UCSD-AML1 (cell line): Measurements from ENCODE around the gene ALX3.

Source experiments
- DNase-seq: peaks from one replicate; lab custom pipeline; 2025; ENCODE audit not compliant: unreplicated experiment; lab: John Stamatoyannopoulos, UW

The ALX3 gene

DNA sequence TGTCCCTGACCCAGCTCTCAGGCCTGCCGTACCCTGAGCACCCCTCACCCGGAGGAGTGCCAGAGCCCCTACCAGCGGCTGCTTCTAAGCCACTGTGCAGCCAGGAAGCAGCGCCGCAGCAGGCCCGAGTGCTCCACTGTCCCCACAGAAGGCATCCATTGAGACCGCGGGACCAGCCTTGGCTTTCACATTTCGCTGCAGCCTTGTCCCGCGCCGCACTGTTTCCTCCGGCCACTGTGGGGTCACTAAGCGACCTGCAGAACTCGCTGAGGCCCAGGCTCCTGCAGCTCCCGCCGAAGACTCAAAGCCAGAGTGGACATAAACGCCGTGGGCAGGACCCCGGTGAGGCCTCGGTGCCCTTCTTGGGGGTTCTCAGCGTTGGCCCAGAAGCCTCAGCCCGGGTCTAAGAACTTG is 3.0 kb downstream of the ALX3 start:
- DNase-seq, result no peak

DNA sequence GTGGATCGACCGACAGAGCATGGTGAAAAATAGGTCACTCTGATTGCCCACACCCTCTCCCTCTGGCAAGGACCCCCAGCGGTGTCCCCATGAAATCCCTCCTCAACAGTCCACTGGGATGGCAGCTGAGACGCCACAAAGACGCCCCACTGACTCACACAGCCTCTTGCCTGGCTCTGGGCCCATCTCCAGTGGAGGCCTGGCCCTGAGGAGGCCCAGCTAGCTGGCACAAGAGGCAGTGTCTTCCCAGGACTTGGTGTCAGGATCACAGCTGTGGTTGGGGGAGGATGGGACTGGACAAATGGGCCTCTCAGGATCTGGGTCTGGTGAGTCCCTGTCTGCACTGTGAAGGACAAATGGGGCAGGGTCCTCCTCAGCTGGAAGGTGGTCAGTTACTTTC is 4.6 kb downstream of the ALX3 start:
- DNase-seq, result no peak

GRCh38 chr1:110064576-110065337 is 5.7 kb downstream of the ALX3 start:
- DNase-seq, result no peak

- DNase-seq, result no peak
Measured at GRCh38 chr1:110063781-110064180, 6.7 kb downstream of the ALX3 start.

GRCh38 chr1:110062612-110063011 is 7.9 kb downstream of the ALX3 start:
- no peak for DNase-seq

GRCh38 chr1:110061341-110061740 is 9.1 kb downstream of the ALX3 start:
- no peak for DNase-seq

DNA sequence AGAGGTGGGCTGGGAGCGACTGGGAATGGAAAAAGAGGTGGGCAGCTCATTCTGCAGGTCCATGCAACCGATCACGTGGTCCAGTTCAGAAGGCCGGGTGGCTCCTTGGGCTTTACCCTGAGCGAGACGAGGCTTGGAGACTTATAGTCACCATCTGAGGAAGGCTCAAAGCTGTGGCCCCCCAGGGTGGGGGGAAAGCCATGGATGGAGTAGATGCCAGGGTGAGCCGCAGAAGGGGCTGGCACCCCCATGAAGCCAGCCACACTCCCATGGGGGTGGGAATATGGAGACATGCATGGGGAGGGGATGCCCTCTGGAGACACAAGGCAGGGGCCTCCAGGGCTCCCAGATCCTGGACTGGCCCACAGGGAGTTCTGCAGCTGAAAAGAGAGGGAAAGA is 9.8 kb downstream of the ALX3 start:
- DNase-seq, result no peak

GRCh38 chr1:110060034-110060661 is 10.3 kb downstream of the ALX3 start:
- peak; percentile 65 for DNase-seq

DNA sequence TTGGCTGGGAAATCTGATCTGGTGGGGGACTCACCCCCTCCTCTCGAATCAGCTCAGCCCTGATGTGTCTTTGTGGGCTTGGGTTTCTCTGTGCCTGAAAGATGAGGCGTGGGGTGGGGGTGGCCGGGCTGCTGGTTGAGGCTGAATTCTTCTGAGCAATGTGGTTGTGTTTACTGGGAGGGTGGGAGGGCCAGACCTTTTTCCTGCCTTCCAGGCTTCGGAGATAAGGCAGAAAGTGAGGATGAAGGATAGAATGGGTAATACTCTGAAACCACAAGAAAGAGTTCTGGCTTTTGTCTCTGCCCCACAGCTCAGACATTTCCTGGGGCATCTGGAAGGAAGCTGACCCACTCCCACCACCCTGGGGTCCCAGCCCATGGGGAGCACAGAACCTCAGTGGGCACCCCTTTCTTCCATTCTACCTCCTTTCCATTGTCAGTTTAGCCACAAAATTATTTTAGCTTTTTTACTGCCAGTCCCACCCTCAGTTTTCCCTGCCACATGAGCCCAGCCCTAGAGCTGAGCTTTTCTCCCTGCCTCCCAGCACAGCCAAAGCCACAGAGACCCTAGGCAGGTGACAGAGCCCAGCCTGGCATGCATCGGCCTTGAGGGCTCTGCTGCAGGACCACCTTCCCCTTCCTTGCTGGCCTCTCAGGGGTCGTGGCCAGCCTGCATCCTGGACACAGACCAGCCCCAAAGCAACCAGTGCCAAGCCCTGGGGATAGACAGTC is 11.2 kb downstream of the ALX3 start:
- DNase-seq, result peak; percentile 32

GRCh38 chr1:110058591-110058990 is 11.9 kb downstream of the ALX3 start:
- no peak for DNase-seq

DNA sequence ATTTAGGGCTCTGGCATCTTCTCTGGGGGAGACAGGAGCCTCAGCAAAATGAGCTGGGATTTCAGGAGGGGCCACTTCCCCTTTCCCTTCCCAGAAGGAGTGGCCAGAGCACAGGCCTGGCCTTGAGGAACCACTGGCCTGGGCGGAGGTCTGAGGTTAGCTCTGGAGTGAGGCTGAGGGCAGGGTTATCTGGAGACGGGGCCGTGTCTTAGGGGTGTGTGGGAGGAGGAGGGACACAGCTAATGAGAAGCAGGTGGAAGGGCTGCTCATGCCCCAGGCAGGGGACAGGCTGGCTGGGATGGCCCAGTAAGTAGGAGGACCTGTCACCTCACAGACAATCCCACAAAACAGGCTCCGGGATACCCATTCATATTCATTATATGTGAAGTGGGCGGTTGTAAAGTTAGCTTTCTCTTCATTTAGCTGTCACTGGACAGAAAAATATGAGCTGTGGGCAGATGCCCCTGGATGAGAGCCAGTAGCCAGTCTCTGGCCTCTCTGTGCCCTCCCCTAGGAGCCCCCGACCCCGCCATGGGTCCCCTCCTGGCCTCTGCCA is 12.4 kb downstream of the ALX3 start:
- DNase-seq, result peak; percentile 34

GRCh38 chr1:110056776-110057175 is 13.7 kb downstream of the ALX3 start:
- DNase-seq, result no peak

GRCh38 chr1:110056285-110056683 is 14.2 kb downstream of the ALX3 start:
- no peak for DNase-seq

GRCh38 chr1:110055493-110056284 is 14.8 kb downstream of the ALX3 start:
- no peak for DNase-seq

DNA sequence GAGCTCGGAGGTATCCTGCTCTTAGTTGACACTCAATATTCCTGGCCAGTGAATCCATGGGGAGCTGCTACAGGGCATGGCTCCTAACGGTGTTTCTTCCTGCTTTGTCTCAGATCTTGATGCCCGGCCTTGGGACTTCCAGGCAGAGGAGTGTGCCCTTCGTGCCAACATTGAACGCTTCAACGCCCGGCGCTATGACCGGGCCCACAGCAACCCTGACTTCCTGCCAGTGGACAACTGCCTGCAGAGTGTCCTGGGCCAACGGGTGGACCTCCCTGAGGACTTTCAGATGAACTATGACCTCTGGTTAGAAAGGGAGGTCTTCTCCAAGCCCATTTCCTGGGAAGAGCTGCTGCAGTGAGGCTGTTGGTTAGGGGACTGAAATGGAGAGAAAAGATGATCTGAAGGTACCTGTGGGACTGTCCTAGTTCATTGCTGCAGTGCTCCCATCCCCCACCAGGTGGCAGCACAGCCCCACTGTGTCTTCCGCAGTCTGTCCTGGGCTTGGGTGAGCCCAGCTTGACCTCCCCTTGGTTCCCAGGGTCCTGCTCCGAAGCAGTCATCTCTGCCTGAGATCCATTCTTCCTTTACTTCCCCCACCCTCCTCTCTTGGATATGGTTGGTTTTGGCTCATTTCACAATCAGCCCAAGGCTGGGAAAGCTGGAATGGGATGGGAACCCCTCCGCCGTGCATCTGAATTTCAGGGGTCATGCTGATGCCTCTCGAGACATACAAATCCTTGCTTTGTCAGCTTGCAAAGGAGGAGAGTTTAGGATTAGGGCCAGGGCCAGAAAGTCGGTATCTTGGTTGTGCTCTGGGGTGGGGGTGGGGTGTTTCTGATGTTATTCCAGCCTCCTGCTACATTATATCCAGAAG is 16.7 kb downstream of the ALX3 start:
- peak; percentile 67 for DNase-seq

DNA sequence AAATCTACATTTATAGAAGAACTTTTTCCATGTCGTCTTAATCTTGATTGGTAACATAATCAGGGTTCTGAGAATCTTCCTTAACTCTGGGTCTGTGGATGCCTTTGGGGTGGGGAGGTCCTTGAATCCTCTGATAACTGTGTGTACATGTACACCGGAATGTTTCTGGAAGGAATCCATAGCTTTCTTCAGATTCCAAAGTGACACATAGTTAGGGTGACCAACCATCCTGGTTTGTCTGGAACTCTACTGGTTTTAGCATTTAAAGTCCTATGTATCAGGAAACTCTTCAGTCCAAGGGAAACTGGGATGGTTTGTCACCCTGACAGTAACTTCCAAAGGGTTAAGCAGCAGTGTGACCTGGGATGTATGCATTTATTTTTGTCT is 19.2 kb downstream of the ALX3 start:
- DNase-seq, result no peak

- DNase-seq, result no peak
Measured at GRCh38 chr1:110050602-110051261, 19.7 kb downstream of the ALX3 start.

- no peak for DNase-seq
Measured at GRCh38 chr1:110049801-110050601, 20.5 kb downstream of the ALX3 start.
